Kidney (tissue), 14 donors: Measurements from ENCODE around the gene CACNA2D1. TPM values are rescaled to one million over a fixed set of nuclear protein-coding genes. Genes with fewer than 3 reads are reported as not detected.

Experiments used
- DNase-seq, 5 donors: peaks; one replicate each; pipeline ENCODE4 v3.0.0-alpha.2; 2013 to 2020
- FAIRE-seq: peaks from 2 replicates; lab custom pipeline; 2012; peaks lifted over from hg19 to GRCh38; lab: Jason Lieb, UNC
- H3K27ac ChIP-seq, 2 donors: one replicate each; pipeline ENCODE4 v1.7.0; 2013; ENCODE audit warnings: low read depth in 2 of 2, low read length in 2 of 2, inconsistent platforms in 1 of 2
- H3K27me3 ChIP-seq: one replicate; pipeline ENCODE4 v1.7.1; 2013; ENCODE audit warnings: low read length, inconsistent platforms; ENCODE audit not compliant: control insufficient read depth, insufficient read depth
- H3K36me3 ChIP-seq, 3 donors: one replicate each; pipeline versions ENCODE4 v1.7.0 to v1.7.1; 2013; ENCODE audit warnings: low read length in 3 of 3, control low read depth in 1 of 3, inconsistent platforms in 1 of 3; ENCODE audit not compliant: insufficient read depth in 3 of 3, control insufficient read depth in 2 of 3
- H3K4me1 ChIP-seq, 3 donors: one replicate each; pipeline versions ENCODE4 v1.7.0 to v1.7.1; 2013; ENCODE audit warnings: low read length in 3 of 3, inconsistent platforms in 1 of 3, low read depth in 1 of 3; ENCODE audit not compliant: control insufficient read depth in 2 of 3, insufficient read depth in 2 of 3
- H3K4me3 ChIP-seq, 3 donors: one replicate each; pipeline versions ENCODE4 v1.7.0 to v1.8.1; 2013; ENCODE audit warnings: low read length in 3 of 3, control low read depth in 1 of 3, inconsistent platforms in 1 of 3
- H3K9ac ChIP-seq, 3 donors: one replicate each; pipeline versions ENCODE4 v1.7.0 to v1.7.1; 2013; ENCODE audit warnings: low read length in 3 of 3, control low read depth in 1 of 3, inconsistent platforms in 1 of 3
- H3K9me3 ChIP-seq, 3 donors: one replicate each; pipeline versions ENCODE4 v1.7.0 to v1.7.1; 2013; ENCODE audit warnings: low read length in 3 of 3, control low read depth in 1 of 3, inconsistent platforms in 1 of 3; ENCODE audit not compliant: control insufficient read depth in 2 of 3, insufficient read depth in 1 of 3
- CTCF ChIP-seq: IDR thresholded peaks from 3 replicates; pipeline ENCODE4 v1.5.1; 2012; ENCODE audit warnings: mild to moderate bottlenecking, moderate library complexity, borderline replicate concordance; ENCODE audit not compliant: insufficient read depth; ENCODE audit errors: extremely low read depth
- intact Hi-C: fragments of 100-400 bp; cut with DNase I; formaldehyde crosslinking; loops from one replicate; pipeline ENCODE4 v1.11.1; 2022
- polyA plus RNA-seq: library from polyadenylated mRNA; stranded (reverse); fragments of 350-450 nt; fragmentation: Illumina TruSeq; extraction: RNeasy Lipid Tissue Mini Kit (QIAGEN cat#74804); gene quantifications from one replicate; pipeline ENCODE4 v1.2.3, GENCODE V29; 2014; ENCODE audit warnings: low read depth, low replicate concordance; ENCODE audit not compliant: insufficient read depth
- total RNA-seq: library from RNA; stranded (reverse); fragmentation: NEBNext Ultra II Directional; extraction: Animal tissue kit (Norgen Biotek cat#: 25700); gene quantifications from one replicate; pipeline ENCODE4 v1.2.1, GENCODE V29; 2021
- donor health status: control.
- donor health status: control.
- donor health status: control.
- donor health status: control.
- donor health status: control.
- donor health status: DM: yes; HTN: yes; CAD: no.
- donor health status: Normal renal cell carcinoma (clear cell type).

The CACNA2D1 gene
- total and polyA plus RNA-seq, 2 donors from 2014 or later, result 3.5 to 18.3 TPM

DNA sequence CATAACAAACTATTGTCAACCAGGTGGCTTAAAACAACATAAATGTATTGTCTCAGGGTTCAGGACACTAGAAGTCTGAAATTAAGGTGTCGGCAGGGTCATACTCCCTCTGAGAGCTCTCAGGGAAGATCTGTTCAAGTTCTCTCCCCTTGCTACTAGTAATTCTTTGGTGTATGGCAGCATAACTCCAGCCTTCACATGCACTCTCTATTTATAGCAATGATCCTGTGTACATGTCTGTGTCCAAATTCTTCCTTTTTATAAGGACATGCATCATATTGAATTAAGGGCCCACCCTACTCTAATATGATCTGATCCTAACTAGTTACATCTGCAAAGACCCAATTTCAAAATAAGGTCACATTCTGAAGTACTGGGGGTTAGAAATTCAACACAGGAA is 27.2 kb downstream of the CACNA2D1 start:
- DNase-seq (no peak), FAIRE-seq (no peak)
- no peaks in the 10 kb centered on the region for H3K4me1 ChIP-seq
- intact Hi-C loops, result no loop called here
- no peaks in the 10 kb centered on the region for H3K36me3 ChIP-seq
- H3K27me3 ChIP-seq, result no peaks in the 10 kb centered on the region
- H3K9me3 ChIP-seq, result no peaks in the 10 kb centered on the region
- H3K27ac ChIP-seq, result no peak overlapping the region
- H3K4me3 ChIP-seq, result no peak overlapping the region
- TF ChIP-seq CTCF, result no peak
- no peak overlapping the region for H3K9ac ChIP-seq

GRCh38 chr7:82414389-82414788 is 29.2 kb downstream of the CACNA2D1 start:
- intact Hi-C loops, result no loop called here

GRCh38 chr7:82413237-82413636 is 30.3 kb downstream of the CACNA2D1 start:
- DNase-seq (no peak), FAIRE-seq (no peak)
- no peak overlapping the region for H3K4me3 ChIP-seq
- H3K36me3 ChIP-seq, result no peaks in the 10 kb centered on the region
- no peaks in the 10 kb centered on the region for H3K4me1 ChIP-seq
- H3K9me3 ChIP-seq, result no peaks in the 10 kb centered on the region
- H3K27me3 ChIP-seq, result no peaks in the 10 kb centered on the region
- TF ChIP-seq CTCF, result no peak
- intact Hi-C loops, result no loop called here
- no peak overlapping the region for H3K27ac ChIP-seq
- H3K9ac ChIP-seq, result no peak overlapping the region

More at GRCh38 chr7:82414389-82414788, 29.2 kb downstream of the CACNA2D1 start:
- Histone ChIP-seq H3K4me3 (no peak overlapping the region), H3K9ac (no peak overlapping the region), H3K27ac (no peak overlapping the region), H3K36me3 (no peaks in the 10 kb centered on the region), H3K4me1 (no peaks in the 10 kb centered on the region), H3K9me3 (no peaks in the 10 kb centered on the region), H3K27me3 (no peaks in the 10 kb centered on the region)
- no peak for TF ChIP-seq CTCF
- FAIRE-seq (no peak), DNase-seq (no peak)

GRCh38 chr7:82411732-82412131 is 31.8 kb downstream of the CACNA2D1 start:
- no peak overlapping the region for H3K9ac ChIP-seq
- intact Hi-C loops, result no loop called here
- no peak for FAIRE-seq

More at GRCh38 chr7:82411732-82412131, 31.8 kb downstream of the CACNA2D1 start:
- Histone ChIP-seq H3K4me3 (no peak overlapping the region), H3K9me3 (no peaks in the 10 kb centered on the region), H3K36me3 (no peaks in the 10 kb centered on the region), H3K4me1 (no peaks in the 10 kb centered on the region), H3K27ac (no peak overlapping the region), H3K27me3 (no peaks in the 10 kb centered on the region)
- no peak for DNase-seq
- TF ChIP-seq CTCF, result no peak
